HG02870 (cell line): ENCODE measurements around the gene HOXB13.
"Not testable (repeated sequence)": the region's sequence is repeated elsewhere in the genome, so short reads cannot be mapped to it uniquely, and the experiment has no call there.

Experiments used
- ATAC-seq: cut with Tn5 transposase; IDR thresholded peaks from one replicate; pipeline ENCODE4 v1.9.1; 2021; ENCODE audit warnings: mild to moderate bottlenecking, moderate library complexity; ENCODE audit not compliant: unreplicated experiment

HOXB13 gene

DNA sequence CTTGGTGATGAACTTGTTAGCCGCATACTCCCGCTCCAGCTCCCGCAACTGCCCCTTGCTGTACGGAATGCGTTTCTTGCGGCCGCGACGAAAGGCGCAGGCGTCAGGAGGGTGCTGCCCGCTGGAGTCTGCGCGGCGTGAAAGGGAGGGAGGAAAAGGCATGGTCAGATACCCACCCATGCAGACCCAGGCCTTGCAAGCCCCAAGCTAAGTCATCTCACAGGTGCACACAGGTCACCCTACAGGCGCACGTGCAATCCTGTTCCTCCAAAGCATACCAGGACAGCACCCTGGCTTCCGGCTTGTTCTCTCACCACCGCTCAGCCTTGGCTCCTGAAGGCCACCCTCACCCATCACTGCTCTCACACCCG is 1.6 kb downstream of the HOXB13 start:
- no peak for ATAC-seq

DNA sequence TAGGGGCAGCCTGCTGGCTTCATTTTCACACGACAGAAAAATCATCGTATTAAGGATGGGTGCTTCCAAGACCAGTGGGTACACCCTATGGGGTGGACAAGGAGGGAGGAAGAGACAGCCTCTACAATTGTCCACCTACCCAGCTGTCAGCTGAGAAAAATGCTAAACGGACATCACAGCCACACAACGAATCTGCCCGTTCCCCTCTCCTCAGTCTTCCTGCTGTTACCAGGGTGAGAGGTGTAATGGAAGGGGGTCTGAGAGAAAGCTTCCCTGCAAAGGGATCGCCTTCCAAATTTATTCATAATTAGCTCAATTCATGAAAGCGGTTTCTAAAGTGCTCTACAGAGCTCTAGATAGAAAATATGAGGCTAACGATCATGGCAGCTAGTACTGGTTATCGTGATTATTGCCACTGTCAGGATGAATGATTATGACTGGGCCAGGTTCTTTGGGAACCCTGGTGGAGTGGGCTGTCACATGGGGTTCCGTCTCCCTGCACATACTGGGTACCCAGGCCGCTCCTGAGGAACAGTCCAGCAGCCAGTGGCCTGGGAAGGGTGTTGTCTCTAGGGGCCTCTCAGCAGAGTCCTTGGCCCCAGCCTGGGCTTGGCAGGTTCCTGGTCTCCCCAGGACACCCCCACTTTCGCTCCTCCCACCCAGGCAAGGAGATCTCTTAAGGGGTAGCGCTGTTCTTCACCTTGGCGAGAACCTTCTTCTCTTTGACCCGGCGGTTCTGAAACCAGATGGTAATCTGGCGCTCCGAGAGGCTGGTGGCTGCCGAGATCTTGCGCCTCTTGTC is 2.2 kb downstream of the HOXB13 start:
- no peak for ATAC-seq

DNA sequence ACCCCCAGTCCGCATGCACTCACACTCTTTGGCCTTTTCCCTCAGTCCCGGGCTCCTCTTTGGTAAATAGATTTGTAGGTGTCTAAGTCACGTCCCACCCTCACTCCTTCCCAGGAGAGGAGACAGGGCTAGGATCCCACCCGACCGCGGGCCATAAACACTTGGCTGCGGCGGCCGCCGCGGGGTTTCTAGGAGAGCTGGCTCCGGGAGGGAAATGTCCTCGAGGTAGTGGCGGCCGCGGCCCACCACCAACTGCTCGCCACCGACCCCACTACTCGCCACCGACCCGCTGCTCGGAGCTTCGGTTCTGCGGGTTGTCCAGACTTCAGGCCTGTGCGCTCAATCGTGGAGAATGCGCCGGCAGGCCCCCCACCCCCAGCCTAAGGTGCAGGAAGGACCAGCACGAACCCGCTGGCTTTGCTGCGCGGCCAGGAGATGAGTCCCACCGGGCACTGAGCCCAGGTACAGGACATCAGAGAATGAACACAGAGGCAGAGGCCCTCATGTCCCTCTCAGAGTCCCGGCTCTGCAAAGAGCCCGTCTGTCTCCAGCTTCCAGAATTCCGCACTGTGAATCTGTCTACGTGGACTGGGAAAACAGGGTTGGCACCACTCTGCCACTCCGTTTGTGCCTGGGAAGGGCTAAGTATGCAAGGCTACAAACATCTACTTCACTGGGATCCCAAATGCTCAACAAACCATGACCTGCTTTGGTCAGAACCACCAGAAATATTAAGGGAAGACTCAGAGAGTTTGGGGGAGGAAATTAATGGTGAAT is 3.1 kb downstream of the HOXB13 start:
- no peak for ATAC-seq

DNA sequence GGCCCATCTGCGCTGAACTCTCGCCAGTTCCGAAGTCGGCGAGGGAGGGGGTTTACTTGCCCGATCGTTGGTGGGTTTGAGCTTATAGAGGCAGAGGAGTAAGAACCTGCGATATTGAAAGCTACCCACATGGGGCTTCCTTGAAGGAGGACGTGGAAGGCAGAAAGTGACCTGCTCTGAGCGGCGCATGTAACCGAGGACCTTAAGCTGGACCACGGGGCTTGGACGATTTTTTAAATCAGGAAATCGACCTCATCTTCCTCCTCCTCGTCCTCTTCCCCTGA is 3.6 kb downstream of the HOXB13 start:
- ATAC-seq, result no peak

DNA sequence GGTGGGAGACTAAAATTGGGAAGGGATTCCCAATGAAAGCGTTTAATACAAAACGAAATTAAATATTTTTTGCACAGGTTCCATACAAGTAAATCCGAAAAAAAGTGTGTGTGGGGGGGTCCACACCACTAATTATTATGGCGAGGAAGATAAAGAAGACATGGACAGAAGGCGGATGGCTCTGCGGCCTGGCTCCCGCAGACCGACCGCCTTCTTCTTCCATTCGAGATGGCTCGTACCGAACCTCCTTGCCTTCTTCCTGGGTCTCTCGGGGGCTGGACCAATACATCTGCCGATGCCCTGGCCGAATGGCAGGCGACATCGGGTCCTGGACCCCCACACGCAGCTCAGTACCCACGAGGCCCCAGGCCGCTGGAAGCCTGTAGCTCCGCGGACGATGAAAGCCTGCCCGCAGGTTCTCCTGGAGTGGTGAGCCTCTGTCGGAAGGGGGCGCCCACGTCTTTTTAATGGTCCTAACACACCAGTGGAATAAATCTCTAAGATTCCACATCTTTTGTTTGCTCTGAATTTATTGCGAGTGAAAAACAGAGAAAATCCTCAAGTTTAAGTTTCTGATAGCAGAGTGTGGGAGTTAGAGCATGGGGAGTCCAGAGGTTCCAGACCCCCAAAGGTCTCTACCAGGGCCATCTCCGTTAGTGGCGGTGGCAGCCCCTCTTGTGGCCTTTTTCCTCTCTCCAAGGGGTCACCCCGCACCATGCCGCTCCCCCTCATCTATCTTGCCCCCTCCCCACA is 4.1 kb downstream of the HOXB13 start:
- no peak for ATAC-seq

DNA sequence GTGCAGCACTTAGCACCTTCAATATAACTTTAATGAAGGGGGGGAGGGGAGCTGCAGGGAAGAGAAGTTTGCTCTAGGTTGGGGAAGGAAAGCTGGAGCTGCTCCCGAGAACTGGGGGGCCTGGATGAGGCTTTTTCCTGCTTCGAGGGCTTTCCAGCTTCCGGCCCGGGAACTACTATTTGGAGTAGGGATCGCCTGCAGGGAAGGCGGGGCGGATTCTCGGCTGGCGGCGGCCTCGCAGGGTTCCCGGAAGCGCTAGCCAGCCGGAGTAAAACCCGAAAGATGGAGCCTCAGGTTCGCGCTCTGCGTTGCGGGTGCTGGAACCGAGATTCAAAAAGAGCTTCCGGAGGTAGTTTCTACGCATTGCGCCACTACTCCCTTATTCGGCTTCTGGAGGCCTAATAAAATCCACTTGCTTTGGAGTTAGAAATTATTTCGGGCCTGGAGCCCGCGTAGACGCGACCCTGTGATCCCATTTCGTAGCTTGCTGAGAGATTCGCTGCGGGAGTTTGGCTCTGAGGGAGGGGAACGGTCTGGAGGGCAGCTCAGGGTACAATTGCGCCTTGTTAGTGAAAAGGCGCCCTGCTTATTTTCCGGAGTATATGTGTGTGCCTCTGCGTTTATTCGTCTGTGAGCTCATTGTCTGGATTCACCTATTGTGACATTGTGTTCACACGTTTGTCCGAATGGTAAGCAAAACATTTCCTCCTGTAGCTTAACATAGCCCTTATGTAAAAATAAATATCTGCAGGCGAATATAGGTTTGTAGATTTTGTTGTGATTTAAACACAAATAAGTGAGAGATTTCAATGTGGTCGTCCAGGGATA is 4.9 kb downstream of the HOXB13 start:
- ATAC-seq, result no peak

DNA sequence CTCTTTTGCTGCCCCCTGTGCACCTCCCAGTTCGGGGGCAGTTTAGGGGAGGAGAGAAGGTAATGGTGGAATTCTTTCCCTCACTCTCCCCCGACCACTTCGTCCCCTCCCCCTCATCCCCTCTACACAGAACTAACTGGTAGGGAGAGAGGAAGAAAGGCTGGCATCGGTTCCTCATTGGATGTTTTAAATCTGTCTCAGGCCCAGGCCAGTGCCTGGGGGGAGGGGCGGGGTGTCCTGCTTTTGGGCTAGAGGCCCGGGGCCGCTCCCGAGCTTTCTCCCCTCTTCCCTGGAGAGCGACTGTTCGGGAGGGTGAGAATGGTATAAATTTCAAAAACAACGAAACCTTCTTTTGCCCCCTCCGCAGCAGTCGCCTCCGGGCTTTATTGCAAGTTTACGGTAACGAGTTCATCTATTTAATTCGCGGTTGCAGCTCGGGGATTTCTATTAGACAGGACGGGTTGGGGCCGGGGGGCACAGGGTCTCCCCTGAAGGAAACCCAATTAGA is 5.6 kb downstream of the HOXB13 start, which contains the start of gene PRAC2:
Gene PRAC2 (plus strand): TSS at position 271 of the 508 bp plus-strand sequence. CDS start 1,226 bp downstream, outside the sequence.
- ATAC-seq, result no peak

DNA sequence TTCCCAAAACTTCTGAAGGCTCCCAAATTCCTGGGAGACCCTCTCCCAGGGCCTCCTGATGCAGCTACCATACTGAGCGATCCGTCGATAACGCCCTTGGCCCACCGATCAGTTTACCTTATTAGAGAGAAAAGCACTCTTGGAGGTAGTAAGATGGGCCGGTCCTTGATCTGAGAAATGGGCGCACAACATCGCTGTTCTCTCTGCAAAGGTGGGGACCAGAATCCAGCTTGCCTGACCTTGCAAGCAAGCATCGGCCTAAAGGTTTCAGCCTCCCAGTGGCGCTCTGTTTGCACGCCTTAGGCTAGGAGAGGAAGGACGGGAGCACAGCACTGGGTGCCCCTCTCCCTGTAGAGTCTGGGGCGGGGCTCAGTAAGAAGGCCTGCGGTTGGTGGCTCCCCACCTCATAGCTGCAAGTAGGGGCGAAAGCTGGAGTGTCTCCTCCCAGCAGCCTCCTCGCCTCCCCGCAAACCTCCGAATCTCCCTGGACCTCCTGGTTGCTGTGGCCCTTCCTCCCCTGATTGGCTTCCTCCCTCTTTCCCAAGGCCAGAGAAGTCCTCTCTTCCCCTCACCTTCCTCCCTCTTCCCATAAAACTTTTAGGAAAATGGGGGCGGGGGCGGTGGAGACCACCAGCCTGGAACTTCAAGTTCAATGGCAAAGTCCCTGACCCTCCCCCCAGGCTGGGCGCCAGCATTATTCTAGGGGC is 6.2 kb downstream of the HOXB13 start, which contains the start of gene PRAC1:
Gene PRAC1 (minus strand): TSS at position 318 of the 707 bp plus-strand sequence. CDS start 126 bp downstream, at position 192.
- ATAC-seq, result no peak

DNA sequence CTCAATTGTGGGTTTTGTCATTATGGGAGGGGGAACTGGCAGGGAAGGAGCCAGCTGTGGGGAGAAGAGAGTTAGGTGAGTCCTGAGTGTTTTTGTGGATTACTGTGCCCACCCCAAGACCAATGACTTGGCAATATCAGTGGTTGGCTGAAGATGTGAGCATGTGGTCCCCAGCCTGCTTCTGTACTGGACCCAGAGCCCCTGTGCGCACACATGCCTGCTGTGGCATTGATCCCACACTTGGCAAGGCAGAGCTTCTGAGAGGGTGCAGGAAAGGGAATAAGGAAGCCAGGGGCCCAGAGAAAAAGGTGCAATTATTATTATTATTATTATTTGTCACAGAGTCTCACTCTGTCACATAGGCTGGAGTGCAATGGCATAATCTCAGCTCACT is 7.5 kb downstream of the HOXB13 start:
- ATAC-seq, result no peak

DNA sequence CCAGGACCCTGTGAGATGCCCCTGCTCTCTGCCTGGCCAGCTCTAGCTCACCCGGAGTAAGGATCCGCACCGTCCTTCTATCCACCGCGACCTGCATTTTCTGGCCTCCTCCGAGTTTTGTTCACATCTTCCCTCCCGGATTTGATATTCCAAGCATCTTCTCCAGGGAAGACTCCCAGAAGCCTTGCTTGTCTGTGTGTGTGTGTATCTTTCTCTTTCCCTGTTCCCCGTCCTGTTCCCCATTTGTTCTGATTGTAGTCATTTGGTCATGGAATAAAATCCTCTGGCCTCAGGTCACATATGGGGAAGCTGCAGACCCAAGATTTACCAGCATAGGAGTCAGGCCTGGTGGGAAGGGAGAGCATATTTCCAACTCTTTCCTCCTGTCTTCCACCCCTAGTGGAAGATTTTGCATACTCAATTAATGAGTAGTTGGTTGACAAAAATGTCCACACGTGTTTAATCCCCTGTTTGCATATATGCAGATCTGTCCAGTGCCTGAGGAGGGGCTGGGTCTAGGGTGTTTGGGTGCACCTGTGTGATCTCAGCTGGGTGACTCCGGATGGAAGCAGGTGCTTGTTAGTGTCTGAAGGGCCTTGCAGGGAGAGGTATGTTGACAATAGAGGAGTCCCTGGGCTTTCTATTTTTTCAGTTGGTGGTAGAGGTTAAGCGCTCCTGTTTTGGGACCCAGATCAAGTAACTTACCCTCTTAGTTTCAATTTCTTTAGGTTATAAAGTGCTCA is 8.1 kb downstream of the HOXB13 start:
- no peak for ATAC-seq

DNA sequence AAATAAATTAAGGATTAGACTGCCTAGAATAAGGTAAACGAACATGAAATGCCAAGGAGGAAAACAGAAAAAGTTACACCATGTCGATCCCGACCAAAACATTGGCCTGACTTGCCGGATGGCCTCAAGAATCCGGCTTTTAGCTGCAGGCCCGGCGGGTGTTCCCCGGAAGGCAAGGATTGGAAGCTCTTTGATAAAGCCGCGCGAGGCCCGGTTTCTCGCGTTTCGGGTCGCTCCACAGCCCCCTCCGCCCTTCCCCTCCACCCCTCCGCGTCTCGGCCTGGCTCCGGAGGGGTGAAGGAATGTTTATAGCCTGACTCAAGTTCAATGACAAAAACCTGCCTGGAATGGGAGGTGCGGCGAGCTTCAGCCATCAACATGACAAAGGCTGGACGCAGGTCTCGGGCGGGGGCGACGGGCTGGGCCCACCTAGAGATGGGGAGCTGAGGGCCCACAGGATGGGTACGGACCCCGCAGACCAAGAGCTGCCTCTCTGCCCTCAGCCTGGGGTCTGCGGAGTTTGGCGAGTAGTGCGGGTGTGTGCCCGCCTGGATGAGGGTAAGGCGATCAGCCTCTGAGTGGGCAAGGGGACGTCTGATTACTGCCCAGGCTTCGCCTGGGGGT is 8.8 kb downstream of the HOXB13 start:
- no peak for ATAC-seq

DNA sequence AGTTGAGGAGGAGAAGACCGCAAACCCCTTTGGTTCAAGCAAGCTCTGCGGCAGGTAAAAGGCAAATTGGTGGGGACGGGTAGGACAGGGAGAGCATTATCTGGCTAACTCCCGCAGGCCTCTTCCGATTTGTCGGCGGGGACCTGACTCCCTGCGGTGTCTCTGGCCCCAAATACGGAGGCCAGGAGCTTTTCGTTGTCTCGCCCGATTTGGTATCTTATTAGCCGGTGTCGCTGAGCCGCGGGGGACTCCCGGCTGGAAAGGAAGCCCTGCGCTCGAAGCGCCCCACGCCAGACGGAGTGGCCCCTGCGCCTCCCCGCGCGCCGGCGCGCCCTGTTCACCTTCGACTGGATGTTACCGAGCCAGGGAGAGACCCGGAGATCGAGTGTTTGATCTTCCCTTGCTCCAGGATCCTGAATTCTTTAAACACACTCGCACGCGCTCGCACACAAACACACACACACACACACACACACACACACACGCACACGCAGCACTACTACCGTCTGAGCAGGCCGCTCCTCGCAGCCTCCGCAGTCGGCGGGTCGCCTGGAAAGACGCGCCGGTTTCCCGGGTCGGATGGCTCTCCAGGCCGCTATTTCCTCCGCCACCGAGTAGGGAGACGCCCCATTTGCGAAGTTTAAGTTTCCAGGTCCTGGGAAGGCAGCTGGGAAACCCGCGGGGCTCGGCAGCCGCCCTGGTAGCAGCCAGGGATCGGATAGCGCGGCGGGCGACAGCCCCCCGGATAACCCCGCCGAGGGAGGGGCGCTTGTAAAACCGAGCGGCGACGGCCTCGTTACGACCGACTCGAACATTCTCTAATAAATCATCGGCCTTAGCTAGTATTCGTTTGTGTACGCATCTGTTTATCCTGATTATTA is 9.5 kb downstream of the HOXB13 start:
- ATAC-seq, result no peak

DNA sequence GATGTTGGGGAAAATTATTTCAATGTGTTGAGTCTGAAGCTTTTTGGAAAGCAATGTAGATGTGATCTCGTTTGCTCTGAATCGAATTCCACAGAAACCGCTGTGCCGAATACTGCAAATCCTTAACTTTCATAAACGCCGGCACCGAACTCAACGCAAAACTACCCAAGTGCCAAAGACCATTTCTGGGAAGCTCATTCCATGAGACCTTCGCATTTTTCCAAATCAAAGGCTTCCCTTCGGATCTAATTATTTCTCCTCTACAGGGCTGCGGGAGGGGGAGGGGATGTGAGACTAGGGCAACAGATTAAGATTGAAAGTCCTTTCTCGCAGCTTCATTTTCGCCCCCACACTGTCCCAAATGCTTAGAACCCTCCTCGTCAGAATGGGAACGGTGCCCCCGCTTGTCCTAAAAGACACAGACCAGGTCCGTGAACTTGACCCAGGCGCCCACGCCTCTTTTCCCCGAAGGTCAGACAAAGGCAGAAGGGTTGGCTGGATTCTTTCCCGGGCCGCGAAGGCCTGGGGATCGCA is 10.3 kb downstream of the HOXB13 start:
- no peak for ATAC-seq

DNA sequence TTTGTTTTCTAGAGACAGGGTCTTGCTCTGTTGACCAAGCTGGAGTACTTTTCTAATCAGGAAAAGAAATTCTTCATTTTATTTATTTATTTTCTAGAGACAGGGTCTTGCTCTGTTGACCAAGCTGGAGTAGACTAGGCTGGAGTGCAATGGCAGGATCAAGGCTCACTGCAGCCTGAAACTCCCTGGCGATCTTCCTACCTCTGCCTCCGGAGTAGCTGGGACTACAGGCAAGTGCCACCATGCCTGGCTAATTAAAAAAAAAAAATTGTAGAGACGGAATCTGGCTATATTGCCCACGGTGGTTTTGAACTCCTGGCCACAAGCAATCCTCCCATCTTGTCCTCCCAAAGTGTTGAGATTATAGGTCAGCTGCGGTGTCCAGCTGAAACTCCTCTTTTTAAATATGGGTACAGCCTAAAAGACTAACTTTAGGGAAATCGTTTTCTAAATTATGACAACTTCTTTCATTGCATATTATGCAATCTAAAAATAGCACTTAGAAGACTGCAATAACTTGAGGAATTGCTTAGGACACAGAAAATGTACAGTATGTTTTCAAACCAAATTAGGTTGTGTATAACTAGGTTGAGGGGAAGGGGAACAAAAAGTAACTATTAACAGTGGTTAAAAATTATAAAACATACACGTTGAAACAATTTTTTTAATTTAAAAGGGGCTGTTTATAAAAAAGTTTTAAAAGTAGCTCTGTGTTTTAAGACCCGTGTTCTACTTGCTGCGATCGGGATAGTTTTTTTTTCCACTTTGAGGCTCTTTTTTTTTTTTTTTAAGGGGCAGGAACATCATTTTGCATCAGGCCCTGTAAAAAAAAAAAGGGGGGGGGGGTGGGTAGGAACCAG is 11.0 kb downstream of the HOXB13 start:
- ATAC-seq, result no peak

DNA sequence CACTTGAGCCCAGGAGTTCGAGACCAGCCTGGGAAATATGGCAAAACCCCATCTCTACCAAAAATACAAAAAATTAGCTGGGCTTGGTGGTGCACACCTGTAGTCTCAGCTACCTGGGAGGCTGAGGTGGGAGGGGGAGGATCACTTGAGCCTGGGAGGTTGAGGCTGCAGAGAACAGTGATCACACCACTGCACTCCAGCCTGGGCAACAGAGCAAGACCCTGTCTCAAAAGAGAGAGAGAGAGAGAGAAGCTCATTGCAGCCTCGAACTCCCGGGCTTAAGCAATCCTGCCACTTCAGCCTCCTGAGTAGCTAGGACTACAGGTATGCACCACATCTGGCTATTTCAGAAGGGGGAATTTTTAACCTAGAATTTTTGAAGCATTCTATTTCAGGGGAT is 12.0 kb downstream of the HOXB13 start:
- ATAC-seq, result not testable (repeated sequence)
